LNCaP clone FGC (cell line): ENCODE data around the gene PGBD1.

Experiments
- DNase-seq: peaks from one replicate; pipeline ENCODE4 v3.0.0-alpha.2; 2011; ENCODE audit warnings: low read depth
- H3K4me3 ChIP-seq: 2 replicates; pipeline ENCODE4 v1.5.1; 2011; ENCODE audit warnings: mild to moderate bottlenecking, low read depth, low read length, control low read depth
- TF ChIP-seq, protein P1 (sequence below): IDR thresholded peaks from 2 replicates; pipeline ENCODE4 v1.5.1; 2012; ENCODE audit warnings: mild to moderate bottlenecking; ENCODE audit not compliant: control insufficient read depth, insufficient read depth; ENCODE audit errors: extremely low read depth

The PGBD1 gene

DNA sequence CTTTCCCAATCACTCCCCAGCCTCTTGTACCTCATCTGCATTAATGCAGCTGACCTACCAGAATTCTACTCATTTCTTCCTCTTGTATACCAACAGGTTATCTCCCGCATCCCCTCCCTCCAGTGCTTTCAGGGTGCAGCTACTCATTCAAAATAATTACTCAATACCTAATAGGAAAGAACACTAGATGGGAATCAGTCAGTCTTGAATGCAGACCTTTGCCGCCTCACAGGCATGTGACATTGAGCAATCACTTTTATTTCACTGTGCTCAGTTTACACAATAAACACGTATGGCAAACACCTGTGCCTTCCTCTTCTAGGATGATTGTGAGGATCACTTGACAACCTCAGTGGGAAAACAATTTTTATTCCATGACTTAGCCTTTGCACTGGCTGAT, 41.3 kb downstream of the PGBD1 start:
- TF ChIP-seq, protein P1, sequence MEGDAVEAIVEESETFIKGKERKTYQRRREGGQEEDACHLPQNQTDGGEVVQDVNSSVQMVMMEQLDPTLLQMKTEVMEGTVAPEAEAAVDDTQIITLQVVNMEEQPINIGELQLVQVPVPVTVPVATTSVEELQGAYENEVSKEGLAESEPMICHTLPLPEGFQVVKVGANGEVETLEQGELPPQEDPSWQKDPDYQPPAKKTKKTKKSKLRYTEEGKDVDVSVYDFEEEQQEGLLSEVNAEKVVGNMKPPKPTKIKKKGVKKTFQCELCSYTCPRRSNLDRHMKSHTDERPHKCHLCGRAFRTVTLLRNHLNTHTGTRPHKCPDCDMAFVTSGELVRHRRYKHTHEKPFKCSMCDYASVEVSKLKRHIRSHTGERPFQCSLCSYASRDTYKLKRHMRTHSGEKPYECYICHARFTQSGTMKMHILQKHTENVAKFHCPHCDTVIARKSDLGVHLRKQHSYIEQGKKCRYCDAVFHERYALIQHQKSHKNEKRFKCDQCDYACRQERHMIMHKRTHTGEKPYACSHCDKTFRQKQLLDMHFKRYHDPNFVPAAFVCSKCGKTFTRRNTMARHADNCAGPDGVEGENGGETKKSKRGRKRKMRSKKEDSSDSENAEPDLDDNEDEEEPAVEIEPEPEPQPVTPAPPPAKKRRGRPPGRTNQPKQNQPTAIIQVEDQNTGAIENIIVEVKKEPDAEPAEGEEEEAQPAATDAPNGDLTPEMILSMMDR: no peak
- H3K4me3 ChIP-seq: no peak overlapping the region
- no peak for DNase-seq

DNA sequence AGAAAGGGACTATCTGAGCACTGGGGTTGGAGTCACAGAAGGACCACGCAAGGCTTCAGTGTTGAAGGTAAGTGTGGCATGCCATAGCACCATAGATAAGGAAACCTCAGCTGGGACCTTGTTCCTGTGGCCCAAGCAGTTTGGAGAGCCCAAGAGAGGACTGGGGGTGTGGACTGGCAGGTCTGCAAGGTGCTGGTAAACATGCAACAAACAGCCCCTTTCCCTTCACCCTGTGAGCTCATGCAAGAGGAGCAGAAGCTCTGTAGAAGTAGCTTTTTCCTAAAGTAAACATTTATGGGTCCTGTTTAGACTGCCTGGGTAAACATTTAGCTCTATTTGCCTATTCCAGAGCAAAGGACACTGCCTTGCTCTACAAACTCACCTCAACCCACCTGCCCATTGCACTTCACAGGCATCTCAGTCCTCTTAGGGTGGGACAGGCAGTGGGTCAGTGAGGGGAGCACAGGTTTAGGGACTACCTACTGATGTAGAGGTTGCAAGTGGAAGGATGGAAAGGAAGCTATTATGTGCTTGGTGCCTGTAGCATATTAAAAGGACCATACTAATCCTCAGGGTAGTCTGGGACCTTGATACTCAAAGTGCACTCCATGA, 42.5 kb downstream of the PGBD1 start:
- TF ChIP-seq, protein P1: no peak
- no peak overlapping the region for H3K4me3 ChIP-seq
- DNase-seq: no peak

DNA sequence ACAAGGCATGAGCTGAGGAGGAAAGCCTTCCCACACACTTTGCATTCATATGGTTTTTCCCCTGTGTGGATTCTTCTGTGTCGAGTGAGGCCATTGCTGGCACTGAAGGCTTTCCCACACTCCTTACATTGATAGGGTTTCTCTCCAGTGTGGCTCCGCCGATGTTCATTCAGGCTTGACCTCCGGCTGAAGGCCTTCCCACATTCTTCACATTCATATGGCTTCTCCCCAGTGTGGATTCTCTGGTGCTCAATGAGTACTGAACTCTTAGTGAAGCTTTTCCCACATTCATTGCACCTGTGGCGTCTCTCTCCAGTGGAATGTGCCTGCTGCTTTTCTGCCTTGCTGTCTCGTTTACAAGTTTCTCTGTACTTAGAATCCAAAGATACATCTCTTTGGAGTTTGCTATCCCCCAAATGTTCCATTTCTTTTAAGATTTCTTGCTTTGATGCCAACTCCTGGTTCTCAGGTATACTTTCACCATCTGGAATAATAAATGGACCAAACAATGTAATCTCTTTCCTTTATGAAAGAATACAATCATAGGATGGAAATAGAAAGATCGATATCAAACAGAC, 45.1 kb downstream of the PGBD1 start:
- no peak overlapping the region for H3K4me3 ChIP-seq
- DNase-seq: no peak
- TF ChIP-seq, protein P1: no peak

DNA sequence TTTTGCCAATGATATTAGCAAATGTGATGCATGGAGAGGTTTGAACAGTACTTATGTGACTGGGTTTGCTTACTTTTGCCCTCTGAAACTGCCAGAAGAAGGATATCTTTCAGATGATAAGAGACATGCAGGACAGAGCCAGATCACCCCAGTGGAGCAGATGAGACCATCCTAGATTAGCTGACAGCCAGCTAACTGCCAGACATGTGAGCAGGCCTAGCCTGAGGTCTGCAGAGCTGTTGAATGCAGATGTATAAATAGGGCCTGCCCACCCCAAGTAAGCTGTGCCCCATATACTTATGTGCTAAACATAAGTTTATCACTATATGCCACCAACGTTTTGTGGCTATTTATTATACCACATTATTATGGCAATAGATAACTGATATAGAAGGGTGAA, 48.7 kb downstream of the PGBD1 start:
- H3K4me3 ChIP-seq: no peak overlapping the region
- TF ChIP-seq, protein P1: no peak
- no peak for DNase-seq

DNA sequence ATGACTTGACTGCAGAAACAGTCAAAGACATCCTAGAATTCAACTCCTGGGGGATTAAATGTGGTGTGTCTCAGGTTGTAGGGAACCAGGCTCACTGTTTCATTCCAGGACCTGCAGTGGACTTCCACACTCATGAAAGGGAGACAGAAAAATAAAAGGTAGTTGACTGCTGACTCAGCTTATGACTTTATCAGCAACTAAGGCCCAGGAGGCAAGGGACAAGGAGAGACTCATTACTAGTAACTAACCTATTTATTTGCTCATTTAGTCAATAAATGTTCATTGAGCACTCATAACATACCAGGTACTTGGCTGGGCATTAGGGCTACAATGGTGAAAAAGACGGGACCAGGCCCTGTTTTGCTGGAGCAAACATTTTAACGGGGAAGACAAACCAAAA, 51.7 kb downstream of the PGBD1 start:
- TF ChIP-seq, protein P1: no peak
- no peak overlapping the region for H3K4me3 ChIP-seq
- DNase-seq: no peak

DNA sequence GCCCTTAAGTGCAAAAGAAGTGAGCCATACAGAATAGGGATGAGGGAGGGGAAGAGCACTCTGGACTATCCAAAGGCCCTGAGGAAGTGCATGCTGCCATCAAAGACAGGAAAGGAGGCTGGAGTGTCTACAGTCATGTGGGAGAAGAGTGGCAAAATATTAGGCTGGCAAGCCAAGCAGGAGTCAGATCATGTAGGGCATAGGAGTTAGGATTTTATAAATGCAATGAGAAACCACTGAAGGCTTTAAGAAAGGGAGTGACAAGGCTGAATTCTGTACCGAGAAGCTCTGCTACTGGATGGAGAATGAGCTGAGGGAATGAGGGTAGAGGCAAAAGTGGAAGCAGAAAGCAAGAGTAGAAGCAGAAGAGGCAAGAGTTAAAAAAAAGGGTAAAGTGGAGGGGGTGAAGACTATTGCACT, 52.2 kb downstream of the PGBD1 start:
- DNase-seq: no peak
- TF ChIP-seq, protein P1: no peak
- H3K4me3 ChIP-seq: no peak overlapping the region
